Measurements from ENCODE around the gene FYN. TPM values are rescaled to one million over a fixed set of nuclear protein-coding genes. Genes with fewer than 3 reads are reported as not detected.

The FYN gene
- total and polyA plus RNA-seq, 9 of the 15 experiments (the other 6 are each of a cell fraction or from before 2014, with no cell fraction given), result 2.9 to 22.1 (median 11.4) TPM

- peak; percentile 53; the same call in 1 of the 2 replicates for TF ChIP-seq CEBPB (tag; IDR thresholded peaks at IDR 0.05)
These were observed 49.4 kb upstream of the FYN start (continued) for GRCh38 chr6:111922454-111923297.

- no peak for FAIRE-seq
- intact Hi-C loops (cut with micrococcal nuclease), result no loop called here
- H2AFZ ChIP-seq (ENCODE audit: low read depth, low read length), result no peak overlapping the region
These were observed 47.9 kb upstream of the FYN start for GRCh38 chr6:111921103-111921502.

More at GRCh38 chr6:111921103-111921502, 47.9 kb upstream of the FYN start:
- Histone ChIP-seq H3K9me3 (replicated peaks; ENCODE audit: control insufficient read depth, insufficient read depth, low read depth, low read length) (no peaks in the 10 kb centered on the region), H3K9me1 (ENCODE audit: control insufficient read depth, insufficient read depth, low read length) (no peaks in the 10 kb centered on the region), H3K27me3 (ENCODE audit: control insufficient read depth in 2 of 2, insufficient read depth in 2 of 2, low read length in 2 of 2) (peaks cover 0 to 14% of the 10 kb centered on the region in 2 experiments; a peak in 2 of 5 replicates), H3K9ac (ENCODE audit: insufficient read depth in 1 of 2, low read depth in 2 of 2, low read length in 2 of 2) (no peak overlapping the region), H3K79me2 (ENCODE audit: control insufficient read depth, insufficient read depth, low read length) (no peaks in the 10 kb centered on the region), H4K20me1 (replicated peaks; ENCODE audit: control insufficient read depth, insufficient read depth, low read length) (no peaks in the 10 kb centered on the region), H3K4me3 (no peak overlapping the region), H3K36me3 (ENCODE audit: control insufficient read depth, insufficient read depth, low read length) (no peaks in the 10 kb centered on the region), H3K27ac (ENCODE audit: extremely low read depth, low read depth, low read length) (no peak overlapping the region), H3K4me1 (replicated peaks in 1 of 2; ENCODE audit: control insufficient read depth in 2 of 2, insufficient read depth in 2 of 2, low read length in 2 of 2) (no peaks in the 10 kb centered on the region; a peak in 1 of 5 replicates), H3K4me2 (ENCODE audit: insufficient read depth, low read length) (no peak overlapping the region)
- POLR2A ChIA-PET, result interaction anchor here (1.1 kb wide), 1 partner anchor 10 kb away, joined by 3 read pairs; no protein-coding TSS in a partner anchor
- ATAC-seq, result no peak
- TF ChIP-seq DMBX1 (CRISPR knock-in tag; IDR thresholded peaks at IDR 0.05; ENCODE audit: borderline replicate concordance) (no peak), FOXK1 (CRISPR knock-in tag; IDR thresholded peaks at IDR 0.05; ENCODE audit: borderline replicate concordance) (no peak), HBP1 (CRISPR knock-in tag; IDR thresholded peaks at IDR 0.05) (no peak), ZC3H4 (CRISPR knock-in tag; IDR thresholded peaks at IDR 0.05; ENCODE audit: borderline replicate concordance) (no peak), RCOR1 (IDR thresholded peaks at IDR 0.05; ENCODE audit: borderline replicate concordance in 1 of 2, low read depth in 2 of 2, low read length in 2 of 2) (no peak), MTA3 (IDR thresholded peaks at IDR 0.05; ENCODE audit: borderline replicate concordance) (no peak), CEBPG (CRISPR knock-in tag; IDR thresholded peaks at IDR 0.05) (no peak), CEBPG (tag; conservative IDR thresholded peaks at IDR 0.05 in 1 of 2, IDR thresholded peaks at IDR 0.05 in 1 of 2) (no peak)
- BruUV-seq (replicated peaks), result no TSS peak
- DNase-seq (ENCODE audit: extremely low read depth in 1 of 4, low spot score in 3 of 4), result no peak
- WGBS (ENCODE audit: insufficient coverage, low coverage, missing lambda C conversion rate), result 17% methylated on average over 1 of the region's 1 CpG
- in situ Hi-C loops (cut with MboI), result no loop called here
- CTCF ChIA-PET (ENCODE audit: low intra/inter-chr PET ratio), result no interaction called here

Measured in K562 (cell line).